Stimulated activated CD4-positive, alpha-beta T cell treated with anti-CD3 and anti-CD28 coated beads, Interleukin-4, amount 100 ng/mL, for 24 hours (primary cell): ENCODE data around the gene ENTPD6.
"Not testable (repeated sequence)": the region's sequence is repeated elsewhere in the genome, so short reads cannot be mapped to it uniquely, and the experiment has no call there.

Experiments used
- DNase-seq: peaks from one replicate; pipeline ENCODE4 v3.0.0-alpha.2; 2020

Gene ENTPD6

GRCh38 chr20:25259358-25259757, 63.8 kb downstream of the ENTPD6 start:
- DNase-seq = no peak

GRCh38 chr20:25259788-25260254, 64.3 kb downstream of the ENTPD6 start:
- DNase-seq = no peak

GRCh38 chr20:25260770-25261437, 65.4 kb downstream of the ENTPD6 start:
- not testable (repeated sequence) for DNase-seq

GRCh38 chr20:25269057-25269832, 73.7 kb downstream of the ENTPD6 start:
- no peak for DNase-seq

GRCh38 chr20:25269833-25270170, 74.3 kb downstream of the ENTPD6 start:
- no peak for DNase-seq

- DNase-seq = no peak
Observed at GRCh38 chr20:25270829-25271251, 75.3 kb downstream of the ENTPD6 start.

- DNase-seq = no peak
Observed at GRCh38 chr20:25271486-25272222, 76.1 kb downstream of the ENTPD6 start.

- no peak for DNase-seq
Observed at GRCh38 chr20:25272223-25273000, 76.9 kb downstream of the ENTPD6 start.

GRCh38 chr20:25273046-25273445, 77.5 kb downstream of the ENTPD6 start:
- no peak for DNase-seq

- no peak for DNase-seq
Observed at GRCh38 chr20:25273541-25274358, 78.2 kb downstream of the ENTPD6 start.

- no peak for DNase-seq
Observed at GRCh38 chr20:25274481-25274880, 79.0 kb downstream of the ENTPD6 start.

GRCh38 chr20:25274891-25275812, 79.6 kb downstream of the ENTPD6 start:
- no peak for DNase-seq

GRCh38 chr20:25275813-25276532, 80.5 kb downstream of the ENTPD6 start:
- no peak for DNase-seq
